DND-41 (cell line): ENCODE data around the gene RAB4B.
"Not testable (repeated sequence)": the region's sequence is repeated elsewhere in the genome, so short reads cannot be mapped to it uniquely, and the experiment has no call there.

Experiments used
- CTCF ChIP-seq: IDR thresholded peaks from 2 replicates; pipeline ENCODE4 v1.5.1; 2012; ENCODE audit warnings: borderline replicate concordance, low read length, moderate library complexity, mild to moderate bottlenecking; ENCODE audit not compliant: poor library complexity, severe bottlenecking; ENCODE audit errors: extremely low read depth
- EZH2 ChIP-seq: IDR thresholded peaks from 3 replicates; pipeline ENCODE4 v1.6.1; 2012; ENCODE audit warnings: borderline replicate concordance, low read depth, mild to moderate bottlenecking, moderate library complexity, low read length, inconsistent platforms; ENCODE audit not compliant: severe bottlenecking

DNA sequence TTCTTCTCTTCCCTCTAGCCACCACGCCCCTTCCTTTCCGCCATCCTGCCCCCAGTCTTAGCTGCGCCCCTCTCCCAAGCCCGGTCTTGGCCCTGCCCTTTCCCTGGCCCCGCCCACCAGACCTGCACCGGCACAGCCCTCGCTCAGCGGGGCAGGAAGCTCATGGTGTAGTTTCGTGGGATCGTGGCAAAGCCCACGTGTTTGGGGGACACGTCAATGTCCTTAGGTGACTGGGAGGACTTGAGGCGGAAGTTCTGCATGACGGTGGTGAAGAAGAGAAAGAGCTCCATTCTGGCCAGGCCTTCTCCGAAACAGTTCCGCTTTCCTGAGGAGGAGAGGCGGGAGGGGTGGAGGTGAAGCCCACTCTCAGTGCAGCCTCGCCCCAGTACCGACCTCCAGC is 65.6 kb downstream of the RAB4B start:
- not testable (repeated sequence) for TF ChIP-seq CTCF, EZH2
